HUES64 (cell line): Measurements from ENCODE around the gene SLC25A42.
A peak's percentile ranks its signal among the peaks of the same experiment; 100 is the strongest.

Experiments
- H3K27ac ChIP-seq: 2 replicates; pipeline ENCODE4 v1.7.0; 2013; ENCODE audit warnings: low read depth, low read length, inconsistent platforms
- H3K27me3 ChIP-seq: 2 replicates; pipeline ENCODE4 v1.6.1; 2013; ENCODE audit warnings: mild to moderate bottlenecking, low read length; ENCODE audit not compliant: insufficient read depth
- H3K36me3 ChIP-seq: 2 replicates; pipeline ENCODE4 v1.6.1; 2013; ENCODE audit warnings: mild to moderate bottlenecking, low read length; ENCODE audit not compliant: insufficient read depth
- H3K4me1 ChIP-seq: 2 replicates; pipeline ENCODE4 v1.6.1; 2013; ENCODE audit warnings: mild to moderate bottlenecking, low read length, moderate library complexity; ENCODE audit not compliant: insufficient read depth
- H3K4me3 ChIP-seq: 2 replicates; pipeline ENCODE4 v1.5.1; 2013; ENCODE audit warnings: mild to moderate bottlenecking, low read length, moderate library complexity
- H3K9ac ChIP-seq: 2 replicates; pipeline ENCODE4 v1.6.1; 2013; ENCODE audit warnings: mild to moderate bottlenecking, low read depth, low read length
- H3K9me3 ChIP-seq: 2 replicates; pipeline ENCODE4 v1.6.1; 2013; ENCODE audit warnings: low read depth, low read length; ENCODE audit not compliant: insufficient read depth
- WGBS: fragments of 150-250, 120-280 bp; methylation state at CpG from one replicate; pipeline ENCODE4 v1.1.7; 2013; ENCODE audit warnings: missing lambda C conversion rate; 5-methylcytosine and 5-hydroxymethylcytosine counted together

SLC25A42 gene

DNA sequence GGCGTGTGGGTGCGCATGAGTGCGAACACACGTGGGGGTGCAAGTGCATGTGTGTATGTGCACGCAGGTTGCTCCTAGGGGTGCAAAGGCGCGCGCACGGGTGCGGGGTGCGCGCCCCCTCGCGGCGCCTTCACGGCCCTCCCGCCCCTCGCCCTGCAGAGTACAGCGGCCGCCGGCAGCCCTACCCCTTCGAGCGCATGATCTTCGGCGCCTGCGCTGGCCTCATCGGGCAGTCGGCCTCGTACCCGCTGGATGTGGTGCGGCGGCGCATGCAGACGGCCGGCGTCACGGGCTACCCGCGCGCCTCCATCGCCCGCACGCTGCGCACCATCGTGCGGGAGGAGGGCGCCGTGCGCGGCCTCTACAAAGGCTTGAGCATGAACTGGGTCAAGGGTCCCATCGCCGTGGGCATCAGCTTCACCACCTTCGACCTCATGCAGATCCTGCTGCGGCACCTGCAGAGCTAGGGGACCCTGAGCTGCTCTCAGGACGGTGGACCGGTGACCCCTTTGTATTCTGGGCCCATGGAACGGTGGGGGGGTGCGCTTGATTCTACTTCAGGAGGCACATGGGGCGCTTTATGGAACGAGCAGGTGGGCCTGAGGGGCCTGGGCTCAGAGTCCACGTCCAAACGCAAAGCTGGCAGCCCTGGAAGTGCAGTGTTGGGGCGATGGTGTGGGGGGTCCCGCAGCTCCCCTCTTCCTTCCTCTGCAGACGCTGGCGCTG is 46.8 kb downstream of the SLC25A42 start:
- 22% methylated on average over 66 of the region's 66 CpGs for WGBS
- Histone ChIP-seq H3K27me3 (peaks cover 9% of the 10 kb centered on the region), H3K9ac (peak overlapping the region; percentile 58), H3K4me3 (peak overlapping the region; percentile 28), H3K27ac (no peak overlapping the region), H3K9me3 (no peaks in the 10 kb centered on the region), H3K36me3 (no peaks in the 10 kb centered on the region), H3K4me1 (peaks cover 7% of the 10 kb centered on the region; the same call in 1 of the 2 replicates)

DNA sequence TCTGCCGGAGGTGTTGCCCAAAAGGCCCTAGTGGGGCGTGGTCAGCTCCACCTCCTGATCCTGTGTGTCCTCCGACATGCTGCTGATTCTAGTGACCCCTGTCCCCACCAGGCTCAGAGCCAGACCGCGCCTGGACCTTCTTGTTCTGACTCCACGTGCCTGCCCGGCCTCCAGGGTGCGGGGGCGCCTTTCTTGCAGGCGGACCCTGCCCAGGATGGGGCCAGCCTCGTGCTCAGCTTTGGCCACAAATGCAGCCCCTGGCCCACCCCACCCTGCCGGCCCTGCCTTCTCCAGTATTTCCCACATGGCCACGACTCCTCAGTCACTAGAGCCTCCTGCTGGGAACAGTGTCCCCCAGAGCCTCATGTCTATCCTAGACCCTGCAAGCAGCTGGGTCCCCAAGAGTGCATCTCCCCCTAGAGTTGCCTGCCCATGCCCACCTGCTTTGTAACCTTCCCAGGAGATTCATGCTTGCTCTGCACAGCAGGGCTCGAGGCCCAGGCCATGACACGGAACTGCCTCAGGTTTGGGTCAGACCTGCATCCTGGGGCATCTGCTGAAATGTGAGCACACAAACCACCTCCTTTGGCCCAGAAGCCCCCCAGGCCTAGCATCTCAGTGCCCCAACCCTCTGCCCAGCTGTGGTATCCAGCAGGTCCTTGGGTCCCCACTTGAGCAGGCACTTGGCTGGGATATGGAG is 47.5 kb downstream of the SLC25A42 start:
- H3K9me3 ChIP-seq: no peaks in the 10 kb centered on the region
- peak overlapping the region; percentile 58; the same call in 1 of the 2 replicates for H3K9ac ChIP-seq
- no peak overlapping the region for H3K27ac ChIP-seq
- H3K27me3 ChIP-seq: peaks cover 9% of the 10 kb centered on the region
- H3K36me3 ChIP-seq: no peaks in the 10 kb centered on the region
- peaks cover 7% of the 10 kb centered on the region; the same call in 1 of the 2 replicates for H3K4me1 ChIP-seq
- WGBS: 83% methylated on average over 15 of the region's 15 CpGs
- H3K4me3 ChIP-seq: no peak overlapping the region; the same call in 1 of the 2 replicates

DNA sequence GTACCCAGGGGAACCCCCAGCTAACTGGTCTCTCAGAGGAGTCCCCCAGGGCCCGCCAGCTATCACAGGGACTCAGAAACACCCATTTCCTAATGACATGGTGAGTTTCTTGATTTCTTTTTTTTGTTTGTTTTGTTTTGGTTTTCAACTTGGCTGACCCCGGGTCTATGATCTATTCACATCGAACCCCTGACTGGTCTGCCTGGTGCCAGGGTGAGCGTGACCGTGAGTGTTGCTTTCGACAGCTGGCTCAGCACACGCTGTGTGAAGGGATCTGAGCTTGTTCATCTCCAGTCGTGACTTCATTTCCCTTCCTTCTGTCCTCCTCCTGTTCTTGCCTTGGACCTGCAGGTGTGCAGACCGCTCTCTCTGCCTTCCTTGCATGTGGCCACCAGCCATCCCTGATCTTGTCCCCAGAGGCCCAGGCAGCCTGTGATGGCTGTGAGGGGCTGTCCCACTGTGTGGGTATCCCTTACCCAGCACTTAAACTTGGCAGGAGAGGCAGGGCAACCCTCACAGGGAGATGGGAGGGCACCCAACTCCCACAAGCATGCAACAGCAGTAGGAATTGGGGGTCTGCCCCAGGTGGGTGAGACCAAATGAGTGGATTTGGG is 48.3 kb downstream of the SLC25A42 start:
- no peaks in the 10 kb centered on the region for H3K9me3 ChIP-seq
- H3K9ac ChIP-seq: no peak overlapping the region
- H3K36me3 ChIP-seq: no peaks in the 10 kb centered on the region
- H3K27me3 ChIP-seq: peaks cover 9% of the 10 kb centered on the region
- H3K27ac ChIP-seq: no peak overlapping the region
- 95% methylated on average over 9 of the region's 9 CpGs for WGBS
- no peak overlapping the region for H3K4me3 ChIP-seq
- H3K4me1 ChIP-seq: peaks cover 7% of the 10 kb centered on the region; the same call in 1 of the 2 replicates

- H3K27me3 ChIP-seq: peaks cover 9% of the 10 kb centered on the region
- WGBS: 58% methylated on average over 7 of the region's 7 CpGs
- no peaks in the 10 kb centered on the region for H3K9me3 ChIP-seq
- H3K4me1 ChIP-seq: peaks cover 7% of the 10 kb centered on the region; the same call in 1 of the 2 replicates
- no peaks in the 10 kb centered on the region for H3K36me3 ChIP-seq
- no peak overlapping the region for H3K27ac ChIP-seq
- no peak overlapping the region for H3K9ac ChIP-seq
- no peak overlapping the region for H3K4me3 ChIP-seq
These were observed 49.3 kb downstream of the SLC25A42 start for GRCh38 chr19:19113040-19113626.

DNA sequence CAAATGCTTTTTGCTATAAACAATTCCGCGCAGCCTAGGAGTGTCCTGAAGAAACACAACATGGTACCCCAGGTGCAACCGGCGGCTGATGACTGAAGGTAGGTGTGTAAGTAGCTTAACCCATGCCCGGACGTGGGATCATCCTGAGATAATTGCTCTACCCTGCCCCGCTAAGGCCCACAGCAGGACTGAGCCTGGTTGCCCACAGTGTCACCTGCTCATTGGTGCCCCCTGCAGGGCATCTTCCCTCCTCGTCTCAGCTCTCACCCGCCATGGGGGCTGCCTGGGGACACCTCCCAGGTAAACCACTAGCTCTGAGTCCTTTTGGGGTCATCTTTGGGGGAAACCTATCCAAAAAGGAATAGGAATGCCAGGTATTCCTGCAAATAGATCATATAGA is 52.2 kb downstream of the SLC25A42 start:
- Histone ChIP-seq H3K4me3 (no peak overlapping the region), H3K27ac (no peak overlapping the region), H3K9ac (no peak overlapping the region), H3K9me3 (no peaks in the 10 kb centered on the region), H3K36me3 (peaks cover 12% of the 10 kb centered on the region), H3K4me1 (peaks cover 9% of the 10 kb centered on the region; the same call in 1 of the 2 replicates), H3K27me3 (peaks cover 2% of the 10 kb centered on the region; the same call in 1 of the 2 replicates)
- 73% methylated on average over 9 of the region's 9 CpGs for WGBS

- Histone ChIP-seq H3K36me3 (peaks cover 22% of the 10 kb centered on the region), H3K4me3 (no peak overlapping the region), H3K9ac (no peak overlapping the region), H3K27me3 (no peaks in the 10 kb centered on the region), H3K4me1 (0 out of 2 replicates have a peak, but pooled peaks cover 2% of the 10 kb centered on the region), H3K27ac (peak overlapping the region; percentile 51), H3K9me3 (0 out of 2 replicates have a peak, but pooled peaks cover 6% of the 10 kb centered on the region)
- WGBS: 91% methylated on average over 37 of the region's 39 CpGs
These were observed 55.8 kb downstream of the SLC25A42 start for GRCh38 chr19:19119325-19120237.

DNA sequence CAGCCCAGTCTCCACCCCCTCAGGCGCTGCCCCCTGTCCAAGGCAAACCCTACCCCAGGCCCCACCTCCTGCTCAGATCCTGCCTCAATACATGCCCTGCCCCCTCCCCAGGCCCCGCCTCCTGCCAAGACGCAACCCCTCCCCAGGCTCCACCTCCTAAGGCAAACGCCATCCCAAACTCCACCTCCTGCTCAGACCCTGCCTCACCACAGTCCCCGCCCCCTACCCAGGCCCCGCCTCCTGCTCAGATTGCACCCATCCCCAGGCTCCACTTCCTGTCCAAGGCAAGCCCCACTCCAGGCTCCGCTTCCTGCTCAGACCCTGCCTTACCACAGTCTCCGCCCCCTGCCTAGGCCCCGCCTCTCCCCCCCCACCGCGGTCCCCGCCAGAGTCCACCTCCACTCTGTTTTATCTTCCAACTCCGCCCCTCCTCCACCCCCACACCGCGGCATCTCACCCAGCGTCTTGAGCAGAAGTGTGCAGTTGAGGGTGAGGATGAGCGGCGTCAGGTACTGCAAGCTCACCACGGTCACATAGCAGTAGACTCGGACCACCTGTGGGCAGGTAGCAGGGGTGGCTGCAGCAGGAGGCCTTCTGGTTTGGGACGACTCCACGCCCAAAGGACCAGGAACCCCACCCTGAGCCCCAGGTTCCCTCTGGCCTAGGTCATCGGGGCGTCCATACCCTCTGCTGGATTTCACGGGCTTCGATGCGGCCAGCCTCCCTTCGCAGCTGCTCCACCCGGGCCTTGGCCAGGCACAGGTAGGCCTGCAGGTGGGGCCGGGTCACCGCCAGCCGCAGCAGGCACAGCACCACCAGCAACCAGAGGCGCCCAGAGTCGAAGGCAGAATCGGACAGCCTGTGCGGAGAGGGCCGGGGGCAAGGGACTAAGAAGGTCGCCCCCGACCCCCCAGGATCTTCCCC is 56.8 kb downstream of the SLC25A42 start:
- no peaks in the 10 kb centered on the region for H3K27me3 ChIP-seq
- H3K4me1 ChIP-seq: 0 out of 2 replicates have a peak, but pooled peaks cover 2% of the 10 kb centered on the region
- H3K9ac ChIP-seq: peak overlapping the region; percentile 53
- peak overlapping the region; percentile 58 for H3K4me3 ChIP-seq
- WGBS: 51% methylated on average over 35 of the region's 39 CpGs
- peak overlapping the region; percentile 65 for H3K27ac ChIP-seq
- H3K9me3 ChIP-seq: 0 out of 2 replicates have a peak, but pooled peaks cover 6% of the 10 kb centered on the region
- peaks cover 22% of the 10 kb centered on the region for H3K36me3 ChIP-seq

- H3K4me3 ChIP-seq: no peak overlapping the region
- 89% methylated on average over 10 of the region's 10 CpGs for WGBS
- H3K36me3 ChIP-seq: peaks cover 22% of the 10 kb centered on the region
- no peak overlapping the region for H3K9ac ChIP-seq
- H3K27ac ChIP-seq: no peak overlapping the region
- H3K4me1 ChIP-seq: 0 out of 2 replicates have a peak, but pooled peaks cover 2% of the 10 kb centered on the region
- 0 out of 2 replicates have a peak, but pooled peaks cover 6% of the 10 kb centered on the region for H3K9me3 ChIP-seq
- no peaks in the 10 kb centered on the region for H3K27me3 ChIP-seq
These were observed 57.6 kb downstream of the SLC25A42 start for GRCh38 chr19:19121371-19121770.

DNA sequence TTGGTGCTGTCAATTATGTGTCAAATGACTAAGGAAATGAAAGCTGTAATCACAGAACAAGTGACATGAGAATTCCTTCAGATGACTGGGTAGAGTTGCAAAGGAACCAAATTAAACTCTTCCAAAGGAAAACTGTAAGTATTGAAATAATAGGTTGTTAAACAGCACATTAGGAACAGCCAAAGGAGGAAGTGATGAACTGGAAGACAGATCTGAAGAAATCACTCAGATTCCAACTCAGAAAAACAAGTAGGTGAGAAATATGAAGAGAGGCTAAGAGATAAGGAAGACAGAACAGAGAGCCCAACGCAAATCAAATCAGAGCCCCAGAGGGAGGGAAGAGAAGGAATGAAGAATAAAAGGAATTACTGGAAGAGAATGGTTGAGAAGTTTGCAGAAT is 59.1 kb downstream of the SLC25A42 start:
- no peak overlapping the region for H3K4me3 ChIP-seq
- 90% methylated on average over 1 of the region's 1 CpG for WGBS
- H3K27ac ChIP-seq: no peak overlapping the region
- H3K27me3 ChIP-seq: no peaks in the 10 kb centered on the region
- no peak overlapping the region for H3K9ac ChIP-seq
- H3K36me3 ChIP-seq: peaks cover 23% of the 10 kb centered on the region
- H3K4me1 ChIP-seq: 0 out of 2 replicates have a peak, but pooled peaks cover 2% of the 10 kb centered on the region
- 0 out of 2 replicates have a peak, but pooled peaks cover 6% of the 10 kb centered on the region for H3K9me3 ChIP-seq
